Aorta (tissue), 5 donors: ENCODE measurements around the gene CCDC32. TPM values are rescaled to one million over a fixed set of nuclear protein-coding genes. Genes with fewer than 3 reads are reported as not detected.

Experiments
- ATAC-seq: fragments of 200-7000 bp; cut with Tn5 transposase; one replicate; pipeline ENCODE4 v1.9.1; 2022; ENCODE audit warnings: moderate library complexity; ENCODE audit not compliant: low FRiP score
- DNase-seq, 2 donors: peaks; one replicate each; pipeline ENCODE4 v3.0.0-alpha.2; 2020
- H3K27ac ChIP-seq, 2 donors: one replicate each; pipeline ENCODE4 v1.5.1; 2013; ENCODE audit warnings: low read length in 2 of 2, mild to moderate bottlenecking in 2 of 2, moderate library complexity in 2 of 2, control low read depth in 1 of 2, inconsistent platforms in 1 of 2, low read depth in 1 of 2
- H3K27me3 ChIP-seq, 2 donors: one replicate each; pipeline ENCODE4 v1.6.1; 2013; ENCODE audit warnings: control low read depth in 1 of 2, low read length in 1 of 2, mild to moderate bottlenecking in 1 of 2, moderate library complexity in 1 of 2; ENCODE audit not compliant: insufficient read depth in 2 of 2, control insufficient read depth in 1 of 2
- H3K36me3 ChIP-seq, 2 donors: one replicate each; pipeline ENCODE4 v1.6.1; 2013; ENCODE audit warnings: control low read depth in 1 of 2, low read length in 1 of 2, mild to moderate bottlenecking in 1 of 2; ENCODE audit not compliant: insufficient read depth in 2 of 2, control insufficient read depth in 1 of 2
- H3K4me1 ChIP-seq, 2 donors: one replicate each; pipeline ENCODE4 v1.6.1; 2013; ENCODE audit warnings: low read length in 2 of 2, control low read depth in 1 of 2, mild to moderate bottlenecking in 1 of 2, moderate library complexity in 1 of 2; ENCODE audit not compliant: insufficient read depth in 2 of 2, control insufficient read depth in 1 of 2
- H3K4me3 ChIP-seq, 2 donors: one replicate each; pipeline ENCODE4 v1.5.1; 2013; ENCODE audit warnings: low read length in 2 of 2, control low read depth in 1 of 2, mild to moderate bottlenecking in 1 of 2
- H3K9me3 ChIP-seq: one replicate; pipeline ENCODE4 v1.6.1; 2013; ENCODE audit warnings: mild to moderate bottlenecking, low read length; ENCODE audit not compliant: control insufficient read depth
- WGBS, 2 donors: extraction: QIAGEN DNeasy Blood & Tissue Kit; methylation state at CpG; one replicate each; pipeline ENCODE4 v1.1.7; 2013; 5-methylcytosine and 5-hydroxymethylcytosine counted together
- intact Hi-C, 2 donors: fragments of 100-400 bp; cut with DNase I; formaldehyde crosslinking; loops; one replicate each; pipeline versions ENCODE4 v1.14.2 to v1.15.0; 2022
- polyA plus RNA-seq, 2 donors: library from polyadenylated mRNA; stranded (reverse); fragments of 200-250 nt; gene quantifications; one replicate each; pipeline ENCODE4 v1.2.3, GENCODE V29; 2013
- total RNA-seq, 2 donors: library from RNA; stranded (reverse); fragmentation: NEBNext Ultra II Directional; extraction: Animal tissue kit (Norgen Biotek cat#: 25700); gene quantifications; one replicate each; pipeline ENCODE4 v1.2.1, GENCODE V29; 2021
- donor health status: healthy with polysubstance abuse.
- donor health status: Bipolar disorder and iron deficiency.
- donor health status: DM: no; HTN: no; CAD: no.
- donor health status: DM: no; HTN: no; CAD: no.
- donor health status: DM: yes; HTN: yes; CAD: no.

Gene CCDC32
- total and polyA plus RNA-seq, 4 donors, result 18.8 to 34.0 (median 29.7) TPM

DNA sequence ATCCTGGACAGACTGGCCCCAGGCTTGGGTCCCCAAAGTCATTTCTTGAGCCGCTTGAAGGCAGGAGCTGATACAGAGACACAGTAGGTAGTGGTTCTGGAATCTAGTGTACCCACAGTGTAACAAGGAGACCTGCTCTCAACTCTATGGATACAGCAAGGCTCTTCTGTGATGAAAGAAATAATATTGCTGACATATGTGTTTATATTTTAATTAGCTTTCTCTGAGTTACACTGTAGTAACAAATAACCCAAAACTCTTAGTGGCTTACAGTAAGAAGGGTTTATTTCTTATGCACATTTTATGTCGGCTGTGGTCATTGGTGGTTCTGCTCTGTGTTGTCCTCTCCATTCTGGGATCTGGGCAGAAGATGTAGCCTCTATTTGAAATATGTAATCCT, 48.5 kb downstream of the CCDC32 start:
- intact Hi-C loops, result no loop called here
- H3K27me3 ChIP-seq, result no peaks in the 10 kb centered on the region
- H3K36me3 ChIP-seq, result no peaks in the 10 kb centered on the region
- no peaks in the 10 kb centered on the region for H3K9me3 ChIP-seq
- DNase-seq (no peak), ATAC-seq (no peak)
- no peaks in the 10 kb centered on the region for H3K4me1 ChIP-seq
- WGBS, 2 donors, result 91 to 100% methylated on average over 2 of the region's 2 CpGs
- H3K4me3 ChIP-seq, result no peak overlapping the region
- no peak overlapping the region for H3K27ac ChIP-seq

DNA sequence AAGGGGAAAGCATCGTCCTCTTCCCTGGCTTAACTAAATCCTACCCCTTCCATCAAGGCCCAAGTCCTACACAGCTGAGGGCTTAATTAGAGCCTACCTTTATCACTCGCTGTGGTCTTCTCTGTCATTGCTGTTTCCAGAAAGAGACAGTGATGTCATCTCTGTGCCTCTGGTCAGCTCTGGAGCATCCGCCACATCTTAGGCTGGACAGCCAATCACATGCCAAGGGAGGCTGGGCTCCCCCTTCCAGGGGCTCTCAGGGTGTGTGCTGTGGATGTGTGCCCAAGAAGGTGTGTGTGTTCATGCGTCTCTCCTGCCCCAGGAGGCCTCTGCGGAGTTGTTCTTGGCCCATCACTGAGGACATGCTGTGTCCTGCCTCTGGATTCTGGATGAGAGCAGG, 51.2 kb downstream of the CCDC32 start:
- WGBS, 2 donors, result 90 to 94% methylated on average over 5 of the region's 5 CpGs
- H3K27me3 ChIP-seq, result no peaks in the 10 kb centered on the region
- no peak overlapping the region for H3K27ac ChIP-seq
- no peaks in the 10 kb centered on the region for H3K9me3 ChIP-seq
- no peak overlapping the region for H3K4me3 ChIP-seq
- H3K36me3 ChIP-seq, result no peaks in the 10 kb centered on the region
- ATAC-seq, result no peak
- intact Hi-C loops, result no loop called here
- no peak for DNase-seq
- H3K4me1 ChIP-seq, result no peaks in the 10 kb centered on the region

DNA sequence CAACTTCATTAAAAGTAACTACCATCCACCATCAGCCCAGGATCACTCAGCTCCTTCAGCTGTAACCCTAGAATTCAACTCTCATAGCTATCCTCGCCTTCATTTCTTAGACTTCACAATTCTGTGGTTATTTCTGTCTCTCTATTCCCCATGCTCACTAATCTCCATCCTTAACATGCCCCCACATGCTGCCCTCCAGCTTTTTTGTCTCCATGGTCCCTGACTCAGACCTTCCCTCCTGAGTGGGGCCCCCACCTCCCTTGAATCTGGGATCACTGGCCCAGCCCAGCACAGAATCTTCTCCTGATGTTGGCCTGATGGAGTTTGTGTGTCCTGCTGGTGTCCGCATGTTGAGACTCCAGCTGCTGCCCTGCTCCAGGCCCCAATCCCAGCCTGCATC, 52.4 kb downstream of the CCDC32 start:
- no peak for DNase-seq
- Histone ChIP-seq H3K4me1 (no peaks in the 10 kb centered on the region), H3K27me3 (no peaks in the 10 kb centered on the region), H3K4me3 (no peak overlapping the region), H3K36me3 (no peaks in the 10 kb centered on the region), H3K27ac (no peak overlapping the region), H3K9me3 (no peaks in the 10 kb centered on the region)
- ATAC-seq, result no peak
- intact Hi-C loops, result no loop called here
- 98 to 100% methylated on average over 2 of the region's 2 CpGs for WGBS, 2 donors

DNA sequence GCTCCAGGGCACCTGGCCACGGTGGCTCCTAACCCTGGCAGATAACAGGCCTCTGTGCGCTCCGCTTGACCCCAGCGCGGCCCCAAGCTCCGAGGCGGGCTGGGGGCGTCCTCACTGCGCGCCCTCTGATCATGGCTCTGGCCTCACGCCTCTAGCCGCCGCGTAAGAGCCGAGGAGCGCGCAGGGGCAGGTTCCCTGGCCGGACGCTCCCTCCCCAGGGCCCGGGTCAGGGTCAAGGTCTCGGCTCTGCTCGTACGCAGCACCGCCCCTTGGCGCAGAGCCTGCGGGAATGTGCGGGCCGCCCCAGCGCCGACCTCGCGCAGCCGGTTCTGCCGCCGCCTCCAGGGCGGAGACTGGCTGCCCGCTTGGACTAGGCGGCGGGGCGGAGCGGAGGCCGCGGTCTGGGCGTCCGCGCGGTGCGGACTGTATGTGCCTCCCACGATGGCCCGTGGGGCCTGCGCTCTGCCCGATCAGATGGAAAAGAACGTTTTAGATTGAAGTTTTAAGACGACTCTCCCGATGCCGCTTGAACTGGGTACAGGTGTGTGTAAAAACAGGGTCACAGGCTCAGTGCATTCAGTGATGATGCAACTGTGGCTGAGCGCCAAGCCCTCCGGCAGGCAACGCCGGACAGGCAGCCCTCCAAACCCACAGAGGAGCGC, 53.2 kb downstream of the CCDC32 start:
- peak overlapping the region; percentile 37 to 89 for H3K4me3 ChIP-seq
- H3K27me3 ChIP-seq, result no peaks in the 10 kb centered on the region
- no peaks in the 10 kb centered on the region for H3K9me3 ChIP-seq
- intact Hi-C loops, result no loop called here
- ATAC-seq, result peak; percentile 87
- WGBS, 2 donors, result 1 to 2% methylated on average over 61 of the region's 61 CpGs
- no peaks in the 10 kb centered on the region for H3K36me3 ChIP-seq
- peak; percentile 71 to 89 for DNase-seq
- H3K27ac ChIP-seq, result no peak overlapping the region
- H3K4me1 ChIP-seq, result no peaks in the 10 kb centered on the region

DNA sequence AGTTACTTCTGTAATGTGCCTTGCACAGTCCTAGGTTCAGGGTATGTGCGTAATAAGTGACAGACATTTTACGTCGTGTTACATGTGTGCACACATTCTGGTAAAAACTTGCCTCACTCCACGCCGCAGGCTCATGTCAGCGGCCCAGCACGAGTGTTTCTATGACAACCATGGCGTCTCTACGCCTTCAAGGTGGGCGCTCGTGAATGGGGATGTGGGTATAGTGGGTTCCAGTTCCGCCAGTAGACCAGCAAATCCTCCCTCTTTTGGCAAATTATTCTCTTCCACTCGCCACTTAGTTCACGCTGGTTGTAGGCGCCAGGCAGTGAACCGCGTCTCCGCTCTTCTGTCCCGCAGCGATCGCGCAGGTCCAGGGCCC, 53.8 kb downstream of the CCDC32 start:
- intact Hi-C loops, result no loop called here
- Histone ChIP-seq H3K4me3 (peak overlapping the region; percentile 37 to 89), H3K27ac (no peak overlapping the region), H3K9me3 (no peaks in the 10 kb centered on the region), H3K4me1 (no peaks in the 10 kb centered on the region), H3K27me3 (no peaks in the 10 kb centered on the region), H3K36me3 (no peaks in the 10 kb centered on the region)
- DNase-seq (no peak), ATAC-seq (peak; percentile 28)
- 9 to 14% methylated on average over 22 of the region's 22 CpGs for WGBS, 2 donors

DNA sequence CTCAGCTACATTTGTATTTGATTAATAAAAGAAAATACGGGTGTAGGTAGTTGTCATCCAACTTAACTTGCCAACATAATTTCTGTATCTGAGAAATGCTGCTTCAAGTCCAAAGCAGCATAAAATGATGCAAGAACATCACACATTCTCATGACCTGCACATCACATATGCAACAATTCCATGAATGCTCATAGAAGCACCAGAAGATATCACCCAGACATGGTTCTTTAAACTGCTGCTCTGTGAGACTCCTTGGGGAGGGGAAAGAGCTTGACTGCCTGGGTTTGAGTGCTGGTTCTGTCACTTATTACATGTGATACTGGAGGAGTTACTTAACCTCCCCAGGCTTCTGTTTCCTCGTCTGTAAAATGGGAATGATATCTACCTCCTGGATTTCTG, 54.6 kb downstream of the CCDC32 start:
- intact Hi-C loops, result no loop called here
- no peak for DNase-seq
- 87 to 90% methylated on average over 2 of the region's 2 CpGs for WGBS, 2 donors

DNA sequence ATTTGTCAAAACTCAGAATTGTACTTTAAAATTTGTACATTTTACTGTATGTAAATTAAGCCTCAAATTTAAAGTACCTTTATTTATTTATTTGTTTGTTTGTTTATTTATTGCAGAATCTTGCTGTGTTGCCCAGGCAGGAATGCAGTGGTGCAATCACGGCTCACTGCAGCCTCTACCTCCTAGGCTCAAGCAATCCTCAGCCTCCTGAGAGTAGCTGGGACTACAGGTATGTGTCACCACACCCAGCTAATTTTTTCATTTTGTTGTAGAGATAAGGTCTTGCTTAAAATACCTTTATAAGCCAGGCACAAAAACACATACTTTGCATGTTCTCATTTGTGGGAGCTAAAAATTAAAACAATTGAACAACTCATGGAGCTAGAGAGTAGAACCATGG, 56.6 kb downstream of the CCDC32 start:
- WGBS, 2 donors, result 87 to 92% methylated on average over 1 of the region's 1 CpG

More for the DNA sequence above, 54.6 kb downstream of the CCDC32 start:
- no peak overlapping the region for H3K27ac ChIP-seq
- no peak for ATAC-seq
- H3K36me3 ChIP-seq, result no peaks in the 10 kb centered on the region
- no peaks in the 10 kb centered on the region for H3K9me3 ChIP-seq
- H3K4me3 ChIP-seq, result no peak overlapping the region
- no peaks in the 10 kb centered on the region for H3K4me1 ChIP-seq
- no peaks in the 10 kb centered on the region for H3K27me3 ChIP-seq

DNA sequence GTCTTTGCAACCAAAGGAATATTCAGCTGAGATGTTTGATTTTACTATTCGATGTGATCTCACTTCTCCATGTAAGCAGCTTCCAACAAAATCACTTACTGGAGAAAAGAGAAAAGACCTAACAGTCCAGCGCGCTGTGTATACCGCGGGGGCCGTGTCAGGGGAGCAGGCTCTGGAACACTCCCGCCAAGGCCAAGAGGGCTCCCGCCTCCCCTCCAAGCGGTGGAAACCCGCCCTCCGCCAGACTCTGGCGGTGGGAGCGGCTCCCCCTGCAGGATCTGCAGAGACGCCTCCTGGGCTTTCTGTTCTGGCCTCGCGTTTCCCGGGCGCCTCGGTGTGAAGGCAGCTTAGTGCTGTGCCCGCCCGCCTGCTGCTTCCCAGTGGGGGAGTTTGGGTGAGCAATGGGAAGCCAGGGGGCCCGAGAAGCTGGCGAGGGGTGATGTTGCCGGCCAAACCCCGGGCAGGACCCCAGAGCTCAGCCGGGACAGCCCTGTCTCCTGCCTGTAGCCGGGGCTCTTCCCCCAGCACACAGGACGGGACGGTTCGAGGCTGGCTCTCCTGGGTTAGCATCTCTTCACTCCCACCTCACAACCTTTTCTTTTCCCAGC, 57.8 kb downstream of the CCDC32 start:
- 1 to 4% methylated on average over 30 of the region's 30 CpGs for WGBS, 2 donors
- DNase-seq (peak; percentile 80 to 89), ATAC-seq (peak; percentile 88)
- intact Hi-C loops, result loop anchor here in 1 of 2 donors (5.0 kb wide), 1 partner anchor 65 kb away; the partner anchor contains the start of gene BAHD1
- H3K27ac ChIP-seq, result no peak overlapping the region
- no peaks in the 10 kb centered on the region for H3K27me3 ChIP-seq
- no peaks in the 10 kb centered on the region for H3K9me3 ChIP-seq
- no peaks in the 10 kb centered on the region for H3K36me3 ChIP-seq
- H3K4me3 ChIP-seq, result no peak overlapping the region
- H3K4me1 ChIP-seq, result no peaks in the 10 kb centered on the region

More for the DNA sequence above, 56.6 kb downstream of the CCDC32 start:
- H3K9me3 ChIP-seq, result no peaks in the 10 kb centered on the region
- no peaks in the 10 kb centered on the region for H3K27me3 ChIP-seq
- intact Hi-C loops, result loop anchor here in 1 of 2 donors (5.0 kb wide), 1 partner anchor 66 kb away; the partner anchor contains the start of gene BAHD1
- no peak overlapping the region for H3K4me3 ChIP-seq
- H3K4me1 ChIP-seq, result no peaks in the 10 kb centered on the region
- no peak for DNase-seq
- no peak overlapping the region for H3K27ac ChIP-seq
- H3K36me3 ChIP-seq, result no peaks in the 10 kb centered on the region
- ATAC-seq, result no peak
